ENCODE results near the gene MACROH2A2.
"Not testable (repeated sequence)": the region's sequence is repeated elsewhere in the genome, so short reads cannot be mapped to it uniquely, and the experiment has no call there.

MACROH2A2 gene

DNA sequence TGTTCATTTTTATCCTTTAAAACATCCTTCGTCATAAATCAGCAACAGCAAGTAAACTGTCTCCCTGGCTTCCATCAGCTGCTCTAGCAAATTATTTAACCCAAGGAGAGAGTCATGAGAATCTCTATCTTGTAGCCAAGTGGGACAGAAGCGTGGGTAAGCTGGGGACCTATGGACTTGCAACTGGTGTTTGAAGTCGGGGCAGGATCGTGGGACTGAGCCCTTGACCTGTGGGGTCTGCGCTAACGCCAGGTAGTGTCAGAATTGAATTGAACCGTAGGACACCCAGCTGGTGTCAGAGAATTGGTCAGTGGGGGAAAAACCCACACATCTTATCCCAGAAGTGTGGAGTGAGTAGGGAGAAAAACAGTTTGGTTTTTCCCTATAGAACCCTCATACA, 66.6 kb downstream of the MACROH2A2 start:
- Histone ChIP-seq H3K36me3 (ENCODE audit: control insufficient read depth, insufficient read depth, low read length) (peaks cover 3% of the 10 kb centered on the region; the same call in 1 of the 2 replicates), H3K9me3 (ENCODE audit: control insufficient read depth, insufficient read depth, low read length) (no peaks in the 10 kb centered on the region), H3K9ac (ENCODE audit: low read depth, low read length) (no peak overlapping the region), H3K4me3 (ENCODE audit: low read depth, low read length) (no peak overlapping the region), H3K27ac (ENCODE audit: low read depth, low read length) (no peak overlapping the region), H3K27me3 (ENCODE audit: control insufficient read depth, insufficient read depth, low read length) (no peaks in the 10 kb centered on the region), H3K4me1 (ENCODE audit: control insufficient read depth, insufficient read depth, low read length) (peaks cover 3% of the 10 kb centered on the region; the same call in 1 of the 2 replicates)

DNA sequence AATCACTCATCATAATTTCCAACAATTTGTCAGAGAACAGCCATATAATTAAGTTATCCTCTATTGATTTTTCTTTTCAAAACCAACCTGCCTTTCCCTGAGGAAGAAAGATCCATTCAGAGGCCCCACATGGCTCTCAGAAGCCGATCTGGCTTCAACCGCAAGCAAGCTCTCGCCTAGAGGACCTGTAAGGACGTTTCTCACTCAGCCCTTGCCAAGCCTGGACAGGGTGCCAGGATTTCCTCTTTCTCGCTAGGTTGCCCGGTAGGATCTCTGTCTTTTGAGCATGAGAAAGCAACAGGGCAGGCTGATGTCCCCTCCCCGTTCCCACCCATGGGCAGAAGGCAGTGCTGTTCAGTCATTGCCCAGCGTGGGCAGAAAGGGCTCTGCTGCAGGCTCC, 67.0 kb downstream of the MACROH2A2 start:
- Histone ChIP-seq H3K4me3 (ENCODE audit: low read depth, low read length) (no peak overlapping the region), H3K27me3 (ENCODE audit: control insufficient read depth, insufficient read depth, low read length) (no peaks in the 10 kb centered on the region), H3K4me1 (ENCODE audit: control insufficient read depth, insufficient read depth, low read length) (peaks cover 3% of the 10 kb centered on the region; the same call in 1 of the 2 replicates), H3K27ac (ENCODE audit: low read depth, low read length) (no peak overlapping the region), H3K9me3 (ENCODE audit: control insufficient read depth, insufficient read depth, low read length) (no peaks in the 10 kb centered on the region), H3K36me3 (ENCODE audit: control insufficient read depth, insufficient read depth, low read length) (peaks cover 3% of the 10 kb centered on the region; the same call in 1 of the 2 replicates), H3K9ac (ENCODE audit: low read depth, low read length) (no peak overlapping the region)

DNA sequence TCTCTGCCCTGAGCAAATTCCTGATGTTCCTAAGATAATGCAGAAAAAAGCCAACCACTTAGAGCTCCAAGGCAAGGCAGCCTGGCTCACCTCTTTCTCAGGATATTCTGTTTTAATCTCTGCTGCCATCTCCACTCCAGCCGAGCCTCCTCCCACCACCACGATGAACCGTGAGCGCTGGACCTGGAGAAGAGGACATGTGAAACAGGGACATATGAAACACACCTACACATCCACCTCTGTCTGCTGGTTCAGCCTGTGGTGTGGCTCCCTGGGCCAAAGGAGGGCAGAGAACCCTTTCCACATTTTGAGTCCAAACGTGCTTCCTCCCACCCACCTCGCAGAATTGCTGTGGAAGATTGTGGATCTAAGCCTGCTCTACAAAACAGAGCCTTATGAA, 67.8 kb downstream of the MACROH2A2 start:
- Histone ChIP-seq H3K27me3 (ENCODE audit: control insufficient read depth, insufficient read depth, low read length) (no peaks in the 10 kb centered on the region), H3K9me3 (ENCODE audit: control insufficient read depth, insufficient read depth, low read length) (no peaks in the 10 kb centered on the region), H3K4me1 (ENCODE audit: control insufficient read depth, insufficient read depth, low read length) (peaks cover 3% of the 10 kb centered on the region; the same call in 1 of the 2 replicates), H3K9ac (ENCODE audit: low read depth, low read length) (no peak overlapping the region), H3K36me3 (ENCODE audit: control insufficient read depth, insufficient read depth, low read length) (no peaks in the 10 kb centered on the region), H3K27ac (ENCODE audit: low read depth, low read length) (no peak overlapping the region), H3K4me3 (ENCODE audit: low read depth, low read length) (no peak overlapping the region)

DNA sequence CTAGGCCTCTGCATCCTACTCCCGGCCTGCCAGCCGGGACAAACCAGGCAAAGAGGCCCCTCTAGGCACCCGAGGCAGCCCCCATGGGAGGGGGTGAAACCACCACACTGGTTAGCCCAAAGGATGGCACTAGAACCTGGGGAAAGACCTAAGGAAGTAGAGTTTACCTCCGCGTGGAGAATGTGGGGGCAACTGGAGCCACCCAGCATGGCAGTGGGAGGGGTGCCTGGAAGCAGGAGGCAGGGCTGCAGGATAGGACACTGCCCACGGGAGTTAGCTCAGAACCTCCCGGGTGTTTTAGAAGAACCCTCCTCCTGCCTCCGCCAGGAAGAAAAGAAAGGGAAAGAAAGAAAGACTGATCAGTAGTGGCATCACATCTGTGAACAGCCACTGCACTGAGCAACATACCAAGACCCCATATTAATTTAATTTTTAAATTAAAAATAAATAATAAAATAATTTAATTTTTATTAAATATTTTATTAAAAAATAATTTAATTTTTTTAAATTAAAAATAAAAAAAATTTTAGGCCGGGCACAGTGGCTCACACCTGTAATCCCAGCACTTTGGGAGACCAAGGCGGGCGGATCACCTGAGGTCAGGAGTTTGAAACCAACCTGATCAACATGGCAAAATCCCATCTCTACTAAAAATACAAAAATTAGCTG, 68.8 kb downstream of the MACROH2A2 start:
- Histone ChIP-seq H3K36me3 (ENCODE audit: control insufficient read depth, insufficient read depth, low read length) (no peaks in the 10 kb centered on the region), H3K27ac (ENCODE audit: low read depth, low read length) (no peak overlapping the region), H3K9ac (ENCODE audit: low read depth, low read length) (no peak overlapping the region), H3K9me3 (ENCODE audit: control insufficient read depth, insufficient read depth, low read length) (no peaks in the 10 kb centered on the region), H3K4me1 (ENCODE audit: control insufficient read depth, insufficient read depth, low read length) (no peaks in the 10 kb centered on the region), H3K27me3 (ENCODE audit: control insufficient read depth, insufficient read depth, low read length) (no peaks in the 10 kb centered on the region), H3K4me3 (ENCODE audit: low read depth, low read length) (no peak overlapping the region)

DNA sequence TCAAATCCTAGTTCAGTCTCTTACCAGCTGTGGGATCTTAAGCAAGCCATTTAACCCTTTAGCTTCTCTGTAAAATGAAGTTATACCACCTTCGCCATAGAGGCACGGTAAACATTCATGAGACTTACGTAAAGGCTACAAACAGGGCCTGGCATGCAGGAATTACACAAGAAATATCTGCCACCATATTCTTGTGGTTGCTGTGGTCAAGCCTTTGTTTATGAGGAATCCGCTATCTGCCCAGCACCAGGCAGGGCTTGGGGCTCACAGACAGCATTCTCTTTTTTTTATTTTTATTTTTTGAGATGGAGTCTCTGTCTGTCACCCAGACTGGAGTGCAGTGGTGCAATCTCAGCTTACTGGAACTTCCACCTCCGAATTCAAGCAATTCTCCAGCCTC, 70.1 kb downstream of the MACROH2A2 start:
- H3K27ac ChIP-seq (ENCODE audit: low read depth, low read length): no peak overlapping the region
- no peaks in the 10 kb centered on the region for H3K36me3 ChIP-seq (ENCODE audit: control insufficient read depth, insufficient read depth, low read length)
- H3K4me3 ChIP-seq (ENCODE audit: low read depth, low read length): no peak overlapping the region
- no peaks in the 10 kb centered on the region for H3K27me3 ChIP-seq (ENCODE audit: control insufficient read depth, insufficient read depth, low read length)
- H3K4me1 ChIP-seq (ENCODE audit: control insufficient read depth, insufficient read depth, low read length): no peaks in the 10 kb centered on the region
- H3K9ac ChIP-seq (ENCODE audit: low read depth, low read length): no peak overlapping the region
- H3K9me3 ChIP-seq (ENCODE audit: control insufficient read depth, insufficient read depth, low read length): no peaks in the 10 kb centered on the region

DNA sequence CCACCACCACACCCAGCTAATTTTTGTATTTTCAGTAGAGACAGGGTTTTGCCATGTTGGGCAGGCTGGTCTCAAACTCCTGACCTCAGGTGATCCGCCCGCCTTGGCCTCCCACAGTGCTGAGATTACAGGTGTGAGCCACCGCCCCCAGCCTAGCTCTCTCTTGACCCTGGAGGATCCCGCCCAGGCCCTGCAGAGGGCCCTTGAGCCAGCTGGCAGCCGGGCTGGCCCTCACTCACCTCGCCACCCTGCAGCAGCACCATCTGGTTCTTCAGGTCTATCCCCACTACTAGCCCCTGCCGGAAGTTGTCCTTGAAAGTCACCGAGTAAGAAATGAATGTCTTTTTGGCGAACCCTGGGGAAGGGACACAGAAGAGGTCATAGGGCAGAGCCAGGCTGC, 70.5 kb downstream of the MACROH2A2 start:
- H3K36me3 ChIP-seq (ENCODE audit: control insufficient read depth, insufficient read depth, low read length); H3K9me3 ChIP-seq (ENCODE audit: control insufficient read depth, insufficient read depth, low read length); H3K4me3 ChIP-seq (ENCODE audit: low read depth, low read length); H3K9ac ChIP-seq (ENCODE audit: low read depth, low read length); H3K27me3 ChIP-seq (ENCODE audit: control insufficient read depth, insufficient read depth, low read length); H3K4me1 ChIP-seq (ENCODE audit: control insufficient read depth, insufficient read depth, low read length); H3K27ac ChIP-seq (ENCODE audit: low read depth, low read length): not testable (repeated sequence)

DNA sequence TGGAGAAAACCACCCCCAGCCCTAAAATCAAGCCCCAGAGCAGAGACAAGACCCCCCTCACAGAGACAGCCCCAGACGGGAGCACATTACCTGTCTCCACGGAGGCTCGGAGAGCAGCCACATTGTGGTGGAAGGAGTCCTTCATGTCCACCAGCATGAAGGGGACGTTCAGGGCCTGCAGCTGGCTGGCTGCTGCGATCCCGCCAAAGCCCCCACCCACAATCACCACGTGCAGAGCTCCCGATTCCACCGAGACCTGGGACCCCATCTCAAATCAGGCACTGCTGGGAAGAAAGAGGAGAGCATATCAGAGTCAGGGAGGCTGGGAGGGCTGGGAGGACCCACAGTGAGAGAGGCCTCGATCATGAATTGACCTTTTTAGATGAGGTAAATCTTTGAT, 71.2 kb downstream of the MACROH2A2 start:
- Histone ChIP-seq H3K9ac (ENCODE audit: low read depth, low read length) (no peak overlapping the region), H3K36me3 (ENCODE audit: control insufficient read depth, insufficient read depth, low read length) (no peaks in the 10 kb centered on the region), H3K27ac (ENCODE audit: low read depth, low read length) (no peak overlapping the region), H3K4me3 (ENCODE audit: low read depth, low read length) (no peak overlapping the region), H3K27me3 (ENCODE audit: control insufficient read depth, insufficient read depth, low read length) (no peaks in the 10 kb centered on the region), H3K4me1 (ENCODE audit: control insufficient read depth, insufficient read depth, low read length) (no peaks in the 10 kb centered on the region), H3K9me3 (ENCODE audit: control insufficient read depth, insufficient read depth, low read length) (no peaks in the 10 kb centered on the region)

DNA sequence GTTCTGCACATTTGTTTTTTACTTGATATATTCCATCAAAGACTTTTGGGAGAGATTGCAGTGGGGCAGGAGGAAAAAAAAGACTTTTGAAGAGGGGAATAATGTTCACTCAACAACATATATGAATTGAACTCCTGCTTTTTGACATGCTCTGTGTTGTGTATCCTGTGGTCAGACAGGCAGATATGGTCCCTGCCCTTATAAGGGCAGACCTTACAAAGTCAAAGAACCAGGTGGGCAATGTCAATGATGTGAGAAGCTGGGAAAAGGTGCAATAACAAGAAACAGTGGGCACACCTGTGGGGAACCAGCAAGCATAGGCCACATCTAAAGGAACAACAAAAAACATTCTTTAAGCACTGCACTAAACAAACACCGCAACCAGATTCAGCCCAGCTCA, 71.8 kb downstream of the MACROH2A2 start:
- Histone ChIP-seq H3K9me3 (ENCODE audit: control insufficient read depth, insufficient read depth, low read length) (no peaks in the 10 kb centered on the region), H3K36me3 (ENCODE audit: control insufficient read depth, insufficient read depth, low read length) (no peaks in the 10 kb centered on the region), H3K27me3 (ENCODE audit: control insufficient read depth, insufficient read depth, low read length) (no peaks in the 10 kb centered on the region), H3K9ac (ENCODE audit: low read depth, low read length) (no peak overlapping the region), H3K27ac (ENCODE audit: low read depth, low read length) (no peak overlapping the region), H3K4me1 (ENCODE audit: control insufficient read depth, insufficient read depth, low read length) (no peaks in the 10 kb centered on the region), H3K4me3 (ENCODE audit: low read depth, low read length) (no peak overlapping the region)

DNA sequence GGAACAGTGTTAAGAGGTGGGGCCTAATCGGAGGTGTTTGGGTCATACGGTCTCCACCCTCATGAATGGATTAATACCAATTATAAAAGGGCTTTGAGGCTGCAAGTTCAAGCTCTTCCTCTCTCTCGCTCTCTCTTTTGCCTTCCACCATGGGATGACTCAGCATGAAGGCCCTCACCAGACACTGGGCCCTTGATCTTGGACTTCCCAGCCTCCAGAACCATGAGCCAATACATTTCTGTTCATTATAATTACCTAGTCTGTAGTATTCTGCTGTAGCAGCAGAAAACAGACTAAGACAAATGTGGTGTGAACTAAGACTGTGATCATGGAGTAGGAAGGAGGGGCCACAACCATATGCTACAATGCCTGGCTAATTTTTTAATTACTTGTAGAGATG, 72.3 kb downstream of the MACROH2A2 start:
- Histone ChIP-seq H3K27ac (ENCODE audit: low read depth, low read length) (no peak overlapping the region), H3K27me3 (ENCODE audit: control insufficient read depth, insufficient read depth, low read length) (no peaks in the 10 kb centered on the region), H3K36me3 (ENCODE audit: control insufficient read depth, insufficient read depth, low read length) (no peaks in the 10 kb centered on the region)

DNA sequence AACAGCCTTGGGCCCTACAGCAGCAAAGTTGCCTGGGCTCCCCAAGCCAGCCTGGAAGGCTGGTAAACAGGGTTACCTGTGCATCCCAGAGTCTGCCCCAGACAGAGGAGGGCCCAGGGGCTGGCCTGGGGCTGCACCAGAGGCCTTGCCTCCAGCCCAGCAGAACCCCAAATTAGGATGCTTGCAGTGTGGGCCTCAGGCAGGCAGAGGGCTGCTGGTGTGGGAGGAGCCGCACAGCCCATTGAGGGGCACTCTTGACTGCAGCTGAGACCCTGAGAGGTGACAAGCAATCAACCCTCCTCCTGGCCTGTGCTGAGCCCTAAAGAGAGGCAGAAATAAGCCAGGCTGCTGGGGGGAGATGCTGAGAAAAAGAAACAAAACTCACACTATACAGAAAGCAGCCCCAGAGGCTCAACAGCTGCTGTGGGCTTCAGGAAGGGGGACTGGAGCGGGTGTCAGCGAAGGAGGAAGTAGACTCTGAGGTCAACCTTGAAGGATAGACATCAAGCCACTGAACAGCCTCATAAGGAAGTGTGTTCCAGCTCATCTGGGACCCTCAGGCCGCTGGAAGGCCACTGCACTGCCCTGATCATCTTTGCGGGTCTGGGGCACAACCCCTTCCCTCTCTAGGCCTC, 73.4 kb downstream of the MACROH2A2 start:
- Histone ChIP-seq H3K27ac (ENCODE audit: low read depth, low read length) (no peak overlapping the region), H3K36me3 (ENCODE audit: control insufficient read depth, insufficient read depth, low read length) (no peaks in the 10 kb centered on the region), H3K9ac (ENCODE audit: low read depth, low read length) (no peak overlapping the region)

More for the DNA sequence above, 72.3 kb downstream of the MACROH2A2 start:
- H3K4me3 ChIP-seq (ENCODE audit: low read depth, low read length): no peak overlapping the region
- H3K4me1 ChIP-seq (ENCODE audit: control insufficient read depth, insufficient read depth, low read length): no peaks in the 10 kb centered on the region
- H3K9ac ChIP-seq (ENCODE audit: low read depth, low read length): no peak overlapping the region
- no peaks in the 10 kb centered on the region for H3K9me3 ChIP-seq (ENCODE audit: control insufficient read depth, insufficient read depth, low read length)

DNA sequence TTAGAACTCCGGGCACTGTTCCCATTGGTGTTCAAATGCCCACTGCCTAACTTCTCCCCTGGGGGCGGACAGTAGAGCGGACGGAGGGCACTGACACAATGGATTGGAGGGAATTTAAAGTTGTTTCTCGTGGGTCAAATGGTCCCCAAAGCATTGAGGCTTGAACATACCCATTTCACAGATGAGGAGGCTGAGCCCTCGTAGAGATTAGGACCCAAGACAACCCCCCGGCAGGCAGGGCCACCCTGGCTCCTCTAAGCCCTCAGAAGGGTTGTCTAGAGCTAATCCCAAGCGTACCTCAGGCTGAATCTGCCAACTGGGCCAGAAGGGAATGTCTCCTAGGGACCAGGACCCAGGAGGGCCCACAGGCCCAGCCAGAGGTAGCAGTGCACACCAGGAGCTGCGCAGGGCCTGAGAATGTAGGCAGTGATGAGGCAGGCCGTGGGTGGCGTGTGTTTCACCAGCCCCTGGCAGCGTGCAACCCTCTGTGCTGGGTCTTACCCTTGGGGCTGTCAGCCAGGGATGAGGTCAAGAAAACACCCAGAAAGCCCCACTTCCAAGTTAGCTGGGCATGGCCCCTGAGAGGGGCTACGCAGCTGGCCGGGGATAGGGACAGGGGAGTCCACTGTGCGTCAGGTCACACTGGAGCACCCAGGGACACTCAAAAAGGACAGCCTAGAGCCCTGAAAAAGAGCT, 74.2 kb downstream of the MACROH2A2 start:
- peaks cover 8% of the 10 kb centered on the region for H3K27me3 ChIP-seq (ENCODE audit: control insufficient read depth, insufficient read depth, low read length)
- H3K9ac ChIP-seq (ENCODE audit: low read depth, low read length): no peak overlapping the region
- no peak overlapping the region for H3K4me3 ChIP-seq (ENCODE audit: low read depth, low read length)
- H3K36me3 ChIP-seq (ENCODE audit: control insufficient read depth, insufficient read depth, low read length): no peaks in the 10 kb centered on the region
- H3K4me1 ChIP-seq (ENCODE audit: control insufficient read depth, insufficient read depth, low read length): no peaks in the 10 kb centered on the region
- H3K27ac ChIP-seq (ENCODE audit: low read depth, low read length): no peak overlapping the region
- no peaks in the 10 kb centered on the region for H3K9me3 ChIP-seq (ENCODE audit: control insufficient read depth, insufficient read depth, low read length)

More for the DNA sequence above, 73.4 kb downstream of the MACROH2A2 start:
- Histone ChIP-seq H3K9me3 (ENCODE audit: control insufficient read depth, insufficient read depth, low read length) (no peaks in the 10 kb centered on the region), H3K4me1 (ENCODE audit: control insufficient read depth, insufficient read depth, low read length) (no peaks in the 10 kb centered on the region), H3K27me3 (ENCODE audit: control insufficient read depth, insufficient read depth, low read length) (no peaks in the 10 kb centered on the region), H3K4me3 (ENCODE audit: low read depth, low read length) (no peak overlapping the region)
